SK-N-SH (cell line): Measurements from ENCODE around the gene BEND3. TPM values are rescaled to one million over a fixed set of nuclear protein-coding genes. Genes with fewer than 3 reads are reported as not detected.

ENCODE experiments used
- CTCF ChIA-PET: fragments of 300-600, 350-600 bp; formaldehyde crosslinking; extraction: SDS; loops from one replicate; lab custom pipeline; 2021; lab: Yijun Ruan, JAX
- POLR2A ChIA-PET: fragments of 350-600 bp; sonication (Branson Sonifier 250); formaldehyde crosslinking; extraction: SDS; loops from one replicate; lab custom pipeline; 2020; ENCODE audit warnings: antibody characterized with exemption, inconsistent platforms; lab: Yijun Ruan, JAX
- DNase-seq: peaks from one replicate; pipeline ENCODE4 v3.0.0; 2012
- H2AFZ ChIP-seq: fragments of 200-600 bp; sonication (generic); 2 replicates; pipeline ENCODE4 v1.8.1; 2016; ENCODE audit warnings: antibody characterized with exemption, mild to moderate bottlenecking, low read depth
- H3F3A ChIP-seq: fragments of 200-600 bp; sonication (generic); replicated peaks from 2 replicates; pipeline ENCODE3; 2016; ENCODE audit warnings: antibody characterized with exemption, mild to moderate bottlenecking; ENCODE audit not compliant: insufficient read depth
- H3K27ac ChIP-seq, 2 experiments: fragments of 200-500 bp in 1 of 2; fragments of 200-600 bp in 1 of 2; sonication (Bioruptor generic) in 1 of 2; sonication (generic), shearing (Covaris generic) in 1 of 2; 2 replicates each; pipeline versions ENCODE4 v1.5.1 to v1.6.1; 2014 to 2016; ENCODE audit warnings: low read depth in 2 of 2, inconsistent platforms in 1 of 2, low read length in 1 of 2, mild to moderate bottlenecking in 1 of 2, mixed read lengths in 1 of 2
- H3K27me3 ChIP-seq: fragments of 200-600 bp; sonication (generic), shearing (Covaris generic); 2 replicates; pipeline ENCODE4 v1.6.1; 2016; ENCODE audit warnings: mixed run types; ENCODE audit not compliant: insufficient read depth
- H3K36me3 ChIP-seq, 2 experiments: fragments of 200-500 bp in 1 of 2; fragments of 200-600 bp in 1 of 2; sonication (Bioruptor generic) in 1 of 2; sonication (generic) in 1 of 2; replicated peaks in 1 of 2; 2 replicates each; pipeline versions ENCODE3 to v1.5.1; 2014 to 2016; ENCODE audit warnings: low read length in 1 of 2, mild to moderate bottlenecking in 1 of 2; ENCODE audit not compliant: insufficient read depth in 2 of 2, control insufficient read depth in 1 of 2
- H3K4me1 ChIP-seq, 2 experiments: fragments of 200-500 bp in 1 of 2; fragments of 200-600 bp in 1 of 2; sonication (Bioruptor generic) in 1 of 2; sonication (generic), shearing (Covaris generic) in 1 of 2; 2 replicates each; pipeline versions ENCODE4 v1.5.1 to v1.6.1; 2014 to 2016; ENCODE audit warnings: low read depth in 1 of 2, low read length in 1 of 2, mixed run types in 1 of 2; ENCODE audit not compliant: insufficient read depth in 2 of 2, control insufficient read depth in 1 of 2
- H3K4me2 ChIP-seq: fragments of 200-600 bp; sonication (generic), shearing (Covaris generic); 2 replicates; pipeline ENCODE4 v1.6.1; 2017; ENCODE audit warnings: mixed run types
- H3K4me3 ChIP-seq, 2 experiments: fragments of 200-500 bp in 1 of 2; fragments of 200-600 bp in 1 of 2; sonication (Bioruptor generic) in 1 of 2; sonication (generic), shearing (Covaris generic) in 1 of 2; 2 replicates each; pipeline versions ENCODE4 v1.5.1 to v1.8.1; 2014 to 2016; ENCODE audit warnings: low read depth in 2 of 2, inconsistent platforms in 1 of 2, low read length in 1 of 2, mild to moderate bottlenecking in 1 of 2, mixed read lengths in 1 of 2, moderate library complexity in 1 of 2
- H3K79me2 ChIP-seq: fragments of 200-600 bp; sonication (generic); 2 replicates; pipeline ENCODE4 v1.8.1; 2017; ENCODE audit warnings: mild to moderate bottlenecking; ENCODE audit not compliant: insufficient read depth
- H3K9ac ChIP-seq: fragments of 200-600 bp; sonication (generic); 2 replicates; pipeline ENCODE4 v1.6.1; 2017; ENCODE audit warnings: mixed run types
- H3K9me2 ChIP-seq: fragments of 200-600 bp; sonication (generic); 2 replicates; pipeline ENCODE4 v1.6.1; 2017; ENCODE audit warnings: mixed run types
- H3K9me3 ChIP-seq: fragments of 200-600 bp; sonication (generic); 2 replicates; pipeline ENCODE4 v1.6.1; 2017; ENCODE audit warnings: mixed run types, mild to moderate bottlenecking, moderate library complexity
- H4K20me1 ChIP-seq: fragments of 200-600 bp; sonication (generic); 2 replicates; pipeline ENCODE4 v1.6.1; 2017; ENCODE audit warnings: mild to moderate bottlenecking, mixed run types; ENCODE audit not compliant: insufficient read depth
- ELF1 ChIP-seq: IDR thresholded peaks from 2 replicates; pipeline ENCODE4 v1.4.0; 2012
- FOSL2 ChIP-seq: IDR thresholded peaks from 2 replicates; pipeline ENCODE4 v1.4.0; 2012; ENCODE audit warnings: low read depth, mild to moderate bottlenecking, moderate library complexity, borderline replicate concordance
- GATA2 ChIP-seq: sonication (generic); formaldehyde crosslinking; IDR thresholded peaks from 2 replicates; pipeline ENCODE4 v1.5.0; 2020; ENCODE audit warnings: mild to moderate bottlenecking, missing genetic modification reagents
- IRF3 ChIP-seq: fragments of 150-350 bp; IDR thresholded peaks from 2 replicates; pipeline ENCODE4 v1.6.1; 2016; ENCODE audit warnings: mild to moderate bottlenecking, low read depth, low read length
- JUND ChIP-seq: IDR thresholded peaks from 2 replicates; pipeline ENCODE4 v1.4.0; 2012
- MEF2A ChIP-seq: IDR thresholded peaks from 2 replicates; pipeline ENCODE4 v1.4.0; 2012; ENCODE audit warnings: low read depth, borderline replicate concordance
- NRF1 ChIP-seq: IDR thresholded peaks from 2 replicates; pipeline ENCODE4 v1.6.1; 2012; ENCODE audit warnings: low read depth, mild to moderate bottlenecking, low read length
- POLR2AphosphoS5 ChIP-seq: IDR thresholded peaks from 2 replicates; pipeline ENCODE4 v1.6.1; 2012; ENCODE audit warnings: low read depth, low read length
- RCOR1 ChIP-seq: fragments of 150-350 bp; IDR thresholded peaks from 2 replicates; pipeline ENCODE4 v1.6.1; 2017; ENCODE audit warnings: antibody characterized with exemption, low read length
- REST ChIP-seq: IDR thresholded peaks from 2 replicates; pipeline ENCODE4 v1.6.1; 2012; ENCODE audit warnings: mild to moderate bottlenecking, low read depth, low read length, moderate library complexity
- RXRA ChIP-seq: IDR thresholded peaks from 2 replicates; pipeline ENCODE4 v1.4.0; 2012; ENCODE audit warnings: low read depth, mild to moderate bottlenecking, borderline replicate concordance
- SMC3 ChIP-seq: IDR thresholded peaks from 2 replicates; pipeline ENCODE4 v1.6.1; 2012; ENCODE audit warnings: low read depth, low read length, improper control_type of control experiment
- TAF1 ChIP-seq: IDR thresholded peaks from 2 replicates; pipeline ENCODE4 v1.6.1; 2012; ENCODE audit warnings: low read depth, mild to moderate bottlenecking, low read length, moderate library complexity, borderline replicate concordance
- YY1 ChIP-seq: IDR thresholded peaks from 2 replicates; pipeline ENCODE4 v1.4.0; 2012; ENCODE audit warnings: low read depth, mild to moderate bottlenecking
- WGBS: methylation state at CpG from one replicate; pipeline ENCODE4 v1.1.6; 2017; ENCODE audit warnings: low lambda C conversion rate; 5-methylcytosine and 5-hydroxymethylcytosine counted together
- polyA plus RNA-seq, 3 experiments: library from polyadenylated mRNA; depleted of rRNA; stranded (reverse); fragments of >200 nt; gene quantifications; 2 replicates each; pipeline ENCODE4 v1.2.3, GENCODE V29; 2012

Gene BEND3
- polyA plus RNA-seq, 1 of the 3 experiments (the other 2 are of a cell fraction) = 1.0 TPM

GRCh38 chr6:107152638-107153430, 37.5 kb upstream of the BEND3 start (continued):
- no peak for TF ChIP-seq REST
- no peak for TF ChIP-seq ELF1
- TF ChIP-seq, all 33 proteins: peak for 0

GRCh38 chr6:107144666-107145065, 29.4 kb upstream of the BEND3 start:
- Histone ChIP-seq H3K27ac (no peak overlapping the region), H3K36me3 (no peaks in the 10 kb centered on the region), H3K4me2 (no peak overlapping the region), H3K4me3 (no peak overlapping the region), H3K27me3 (no peaks in the 10 kb centered on the region), H3K9ac (no peak overlapping the region), H3K9me2 (no peaks in the 10 kb centered on the region), H3K4me1 (no peaks in the 10 kb centered on the region), H3K9me3 (no peaks in the 10 kb centered on the region), H2AFZ (no peak overlapping the region), H4K20me1 (no peaks in the 10 kb centered on the region), H3F3A (no peaks in the 10 kb centered on the region), H3K79me2 (no peaks in the 10 kb centered on the region)
- TF ChIP-seq TAF1 (no peak), ELF1 (no peak), JUND (no peak), SMC3 (no peak), POLR2AphosphoS5 (no peak), NRF1 (no peak), MEF2A (no peak), RXRA (no peak), RCOR1 (no peak), GATA2 (no peak)
- no peak for DNase-seq
- ChIA-PET POLR2A (no interaction called here), CTCF (no interaction called here)
- 90% methylated on average over 4 of the region's 4 CpGs for WGBS

- H3F3A ChIP-seq = no peaks in the 10 kb centered on the region
- no peaks in the 10 kb centered on the region for H4K20me1 ChIP-seq
- no peaks in the 10 kb centered on the region for H3K79me2 ChIP-seq
- no peaks in the 10 kb centered on the region for H3K27me3 ChIP-seq
- no peak overlapping the region for H3K27ac ChIP-seq
- H3K9me3 ChIP-seq = no peaks in the 10 kb centered on the region
- no peaks in the 10 kb centered on the region for H3K4me1 ChIP-seq
- H3K4me3 ChIP-seq = no peak overlapping the region
- ChIA-PET CTCF (no interaction called here), POLR2A (no interaction called here)
- no peaks in the 10 kb centered on the region for H3K36me3 ChIP-seq
- no peak overlapping the region for H2AFZ ChIP-seq
- no peaks in the 10 kb centered on the region for H3K9me2 ChIP-seq
- TF ChIP-seq IRF3 (no peak), POLR2AphosphoS5 (no peak), TAF1 (no peak), FOSL2 (no peak), YY1 (no peak)
- no peak overlapping the region for H3K4me2 ChIP-seq
- H3K9ac ChIP-seq = no peak overlapping the region
- no peak for DNase-seq
Observed at GRCh38 chr6:107144014-107144413, 28.7 kb upstream of the BEND3 start.
